ENCODE results near the gene SH2D2A. TPM values are rescaled to one million over a fixed set of nuclear protein-coding genes. Genes with fewer than 3 reads are reported as not detected.

Gene SH2D2A
- total RNA-seq, 2 experiments from 2014 or later = 233 to 237 TPM

GRCh38 chr1:156797212-156797871, 19.3 kb downstream of the SH2D2A start:
- CTCF ChIA-PET = interaction anchor here (0.8 to 8.8 kb wide), 8 partner anchors 10 to 94 kb away, joined by 3 to 79 read pairs (median 6); partner anchors contain the start of genes INSRR and NTRK1
- POLR2A ChIA-PET = no interaction called here

- CTCF ChIA-PET = interaction anchor here (0.8 to 8.8 kb wide), 6 partner anchors 11 to 94 kb away, joined by 3 to 79 read pairs (median 9); partner anchors contain the start of genes INSRR and NTRK1
- POLR2A ChIA-PET = no interaction called here
Observed at GRCh38 chr1:156796340-156797097, 20.1 kb downstream of the SH2D2A start.

GRCh38 chr1:156795787-156796186, 20.9 kb downstream of the SH2D2A start:
- ChIA-PET POLR2A (interaction anchor here (1.0 kb wide), 1 partner anchor 27 kb away, joined by 4 read pairs; no protein-coding TSS in a partner anchor), CTCF (interaction anchor here (1.0 to 8.8 kb wide), 6 partner anchors 12 to 95 kb away, joined by 3 to 79 read pairs (median 9); partner anchors contain the start of genes INSRR and NTRK1)

DNA sequence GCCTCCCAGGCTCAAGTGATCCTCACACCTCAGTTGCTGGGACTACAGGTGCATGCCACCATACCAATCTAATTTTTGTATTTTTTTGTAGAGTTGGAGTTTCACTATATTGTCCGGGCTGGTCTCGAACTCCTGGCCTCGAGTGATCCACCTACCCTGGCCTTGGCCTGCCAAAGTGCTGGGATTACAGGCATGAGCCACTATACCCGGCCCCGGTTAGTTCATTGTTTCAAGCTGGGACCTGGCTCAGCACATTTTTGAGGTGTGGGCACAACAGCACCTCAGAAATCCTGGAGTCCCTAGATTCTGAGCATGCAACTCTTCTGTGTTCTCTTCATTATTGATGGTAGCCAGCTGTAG, 21.3 kb downstream of the SH2D2A start:
- ChIA-PET POLR2A (interaction anchor here (0.7 to 1.0 kb wide), 2 partner anchors 13 to 27 kb away, joined by 4 to 19 read pairs; no protein-coding TSS in a partner anchor), CTCF (interaction anchor here (1.0 to 8.8 kb wide), 6 partner anchors 12 to 106 kb away, joined by 3 to 79 read pairs (median 7); partner anchors contain the start of genes INSRR and NTRK1)

- CTCF ChIA-PET = interaction anchor here (0.6 to 8.8 kb wide), 5 partner anchors 31 to 105 kb away, joined by 3 to 79 read pairs (median 3); partner anchors contain the start of genes INSRR and NTRK1
- POLR2A ChIA-PET = interaction anchor here (0.7 to 1.0 kb wide), 2 partner anchors 13 to 26 kb away, joined by 4 to 19 read pairs; no protein-coding TSS in a partner anchor
Observed at GRCh38 chr1:156794506-156795373, 21.9 kb downstream of the SH2D2A start.

DNA sequence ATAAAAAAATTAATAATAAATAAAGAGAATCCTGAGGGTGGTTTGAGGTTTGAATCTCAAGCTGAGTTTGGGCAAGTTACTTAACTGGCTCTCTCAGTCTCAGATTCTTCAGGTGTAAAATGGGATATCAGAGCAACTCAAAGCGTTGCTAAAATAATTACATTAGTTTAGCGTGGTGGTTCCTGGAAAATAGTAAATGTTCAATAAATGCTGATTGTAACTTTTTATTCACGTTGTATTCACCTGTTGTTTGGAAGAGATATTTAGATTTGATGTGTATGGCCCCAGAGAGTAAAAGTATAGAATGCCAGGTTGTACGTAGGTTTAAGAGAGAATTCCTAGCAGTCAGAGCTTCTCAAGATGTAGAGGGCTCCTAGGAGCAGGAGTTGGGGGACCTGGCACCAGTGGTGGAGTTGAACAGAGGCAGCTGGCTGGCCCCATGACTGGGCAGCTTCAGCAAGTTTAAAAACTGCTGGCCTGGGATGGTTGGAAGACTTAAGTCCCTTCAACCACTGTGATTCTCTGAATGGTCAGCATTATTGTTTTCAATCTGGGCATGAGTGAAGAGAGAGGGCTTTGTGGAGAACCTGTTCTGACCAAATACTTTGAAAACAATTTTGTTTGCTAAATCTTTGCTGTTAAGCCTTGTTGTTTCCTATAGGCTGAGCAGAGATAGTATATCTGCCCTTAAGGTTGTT, 26.9 kb downstream of the SH2D2A start:
- ChIA-PET CTCF (interaction anchor here (1.6 to 4.0 kb wide), 2 partner anchors 63 to 70 kb away, joined by 7 to 15 read pairs; partner anchors contain the start of gene NTRK1), POLR2A (no interaction called here)

DNA sequence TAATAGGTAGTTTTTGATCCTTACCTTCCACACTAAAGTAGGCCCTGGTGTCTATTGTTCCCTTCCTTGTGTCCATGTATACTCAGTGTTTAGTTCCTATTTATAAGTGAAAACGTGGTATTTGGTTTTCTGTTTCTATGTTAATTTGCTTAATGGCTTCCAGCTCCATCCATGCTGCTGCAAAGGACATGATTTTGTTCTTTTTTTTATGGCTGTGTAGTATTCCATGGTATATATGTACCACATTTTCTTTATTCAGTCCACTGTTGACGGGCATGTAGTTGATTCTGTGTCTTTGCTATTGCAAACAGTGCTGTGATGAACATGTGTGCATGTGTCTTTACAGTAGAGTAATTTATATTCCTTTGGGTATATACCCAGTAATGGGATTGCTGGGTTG, 28.5 kb downstream of the SH2D2A start:
- CTCF ChIA-PET = interaction anchor here (1.1 to 1.6 kb wide), 3 partner anchors 19 to 101 kb away, joined by 3 to 7 read pairs (median 3); no protein-coding TSS in a partner anchor

GRCh38 chr1:156786640-156787039, 30.0 kb downstream of the SH2D2A start:
- POLR2A ChIA-PET = no interaction called here
- CTCF ChIA-PET = interaction anchor here (0.5 kb wide), 1 partner anchor 22 kb away, joined by 3 read pairs; no protein-coding TSS in a partner anchor

More for the DNA sequence above, 28.5 kb downstream of the SH2D2A start:
- POLR2A ChIA-PET = no interaction called here

- CTCF ChIA-PET = interaction anchor here (0.8 to 1.9 kb wide), 4 partner anchors 14 to 105 kb away, joined by 3 to 6 read pairs (median 4); partner anchors contain the start of gene NTRK1
Observed at GRCh38 chr1:156785458-156785857, 31.2 kb downstream of the SH2D2A start.

GRCh38 chr1:156781585-156782186, 35.0 kb downstream of the SH2D2A start:
- ChIA-PET POLR2A (interaction anchor here (1.6 kb wide), 1 partner anchor 11 kb away, joined by 6 read pairs; no protein-coding TSS in a partner anchor), CTCF (interaction anchor here (1.0 to 2.6 kb wide), 3 partner anchors 9 to 78 kb away, joined by 3 to 7 read pairs (median 3); partner anchors contain the start of gene NTRK1)

More at GRCh38 chr1:156785458-156785857, 31.2 kb downstream of the SH2D2A start:
- POLR2A ChIA-PET = interaction anchor here (0.7 kb wide), 2 partner anchors 8 to 9 kb away, joined by 3 to 10 read pairs; no protein-coding TSS in a partner anchor

- ChIA-PET POLR2A (interaction anchor here (0.5 kb wide), 1 partner anchor 8 kb away, joined by 3 read pairs; no protein-coding TSS in a partner anchor), CTCF (interaction anchor here (0.9 to 2.2 kb wide), 2 partner anchors 13 to 82 kb away, joined by 5 to 7 read pairs; no protein-coding TSS in a partner anchor)
Observed at GRCh38 chr1:156777573-156777972, 39.1 kb downstream of the SH2D2A start.

DNA sequence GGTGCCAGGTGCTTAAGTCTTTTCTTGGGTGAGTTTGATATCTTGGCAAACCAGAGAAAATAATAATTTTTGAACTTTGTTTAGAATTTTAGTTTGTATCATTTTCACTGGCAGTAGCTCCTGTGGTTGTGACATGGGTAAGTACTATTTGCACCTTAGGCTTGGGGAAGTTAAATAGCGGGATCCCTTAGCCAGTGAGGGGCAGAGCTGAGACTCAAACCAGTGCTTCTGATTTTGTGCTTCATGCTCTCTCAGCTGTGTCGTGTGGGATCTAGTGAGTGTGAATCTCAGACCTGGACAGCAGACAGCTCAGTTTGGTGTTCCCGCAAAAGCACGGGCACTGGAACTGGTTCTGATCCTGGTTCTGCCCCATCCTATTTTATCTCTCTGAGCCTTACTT, 39.7 kb downstream of the SH2D2A start:
- CTCF ChIA-PET = interaction anchor here (0.9 to 2.2 kb wide), 2 partner anchors 14 to 83 kb away, joined by 5 to 7 read pairs; no protein-coding TSS in a partner anchor

DNA sequence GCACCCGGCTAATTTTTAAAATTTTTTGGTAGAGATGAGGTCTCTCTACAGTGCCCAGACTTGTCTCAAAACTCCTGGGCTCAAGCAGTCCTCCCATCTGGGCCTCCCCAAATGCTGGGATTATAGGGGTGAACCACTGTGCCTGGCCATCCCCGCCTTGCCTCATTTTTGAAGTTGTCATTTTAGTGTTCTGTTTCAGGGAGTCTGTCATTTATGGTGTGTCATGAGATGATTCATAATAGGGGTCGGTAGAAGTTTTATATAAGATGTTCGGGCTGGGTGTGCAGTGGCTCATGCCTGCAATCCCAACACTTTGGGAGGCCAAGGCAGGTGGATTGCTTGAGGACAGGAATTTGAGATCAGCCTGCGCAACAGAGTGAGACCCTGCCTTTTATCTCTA, 40.8 kb downstream of the SH2D2A start:
- POLR2A ChIA-PET = interaction anchor here (0.7 kb wide), 1 partner anchor 101 kb away, joined by 3 read pairs; no protein-coding TSS in a partner anchor

More for the DNA sequence above, 39.7 kb downstream of the SH2D2A start:
- POLR2A ChIA-PET = interaction anchor here (0.5 to 1.0 kb wide), 2 partner anchors 8 to 9 kb away, joined by 3 to 10 read pairs; no protein-coding TSS in a partner anchor

GRCh38 chr1:156773607-156774006, 43.0 kb downstream of the SH2D2A start:
- POLR2A ChIA-PET = no interaction called here
- CTCF ChIA-PET = interaction anchor here (1.1 to 1.4 kb wide), 2 partner anchors 84 to 87 kb away, joined by 3 to 5 read pairs; partner anchors contain the start of gene NTRK1

More for the DNA sequence above, 40.8 kb downstream of the SH2D2A start:
- CTCF ChIA-PET = interaction anchor here (0.9 kb wide), 1 partner anchor 42 kb away, joined by 3 read pairs; no protein-coding TSS in a partner anchor

GRCh38 chr1:156772728-156773497, 43.7 kb downstream of the SH2D2A start:
- POLR2A ChIA-PET = interaction anchor here (1.0 kb wide), 1 partner anchor 87 kb away, joined by 3 read pairs; no protein-coding TSS in a partner anchor
- CTCF ChIA-PET = interaction anchor here (0.5 to 1.4 kb wide), 4 partner anchors 10 to 87 kb away, joined by 3 to 5 read pairs (median 3); partner anchors contain the start of genes CRABP2 and NTRK1

DNA sequence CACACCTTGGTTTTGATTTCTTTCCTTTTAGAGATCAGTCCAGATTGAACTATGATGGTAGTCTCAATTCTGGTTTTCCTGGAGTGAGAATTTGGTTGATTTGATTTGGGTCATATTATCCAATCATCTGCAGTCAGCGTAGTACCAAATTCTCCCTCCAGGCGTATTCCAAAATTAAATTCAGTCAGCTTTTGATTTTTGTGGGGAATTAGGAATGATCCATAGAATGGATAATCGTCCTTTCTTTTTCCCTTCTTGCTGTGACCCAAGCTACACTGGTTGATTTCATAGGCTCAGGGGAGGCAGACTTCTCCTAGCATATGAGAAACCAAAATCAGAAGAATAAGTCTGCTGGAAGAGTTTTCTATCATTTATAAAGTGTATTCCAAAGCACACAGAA, 44.4 kb downstream of the SH2D2A start:
- ChIA-PET CTCF (interaction anchor here (1.2 to 1.8 kb wide), 3 partner anchors 46 to 83 kb away, joined by 3 to 5 read pairs (median 3); partner anchors contain the start of gene CRABP2), POLR2A (interaction anchor here (1.0 kb wide), 1 partner anchor 87 kb away, joined by 3 read pairs; no protein-coding TSS in a partner anchor)

All from activated CD8-positive, alpha-beta memory T cell treated with anti-CD3 and anti-CD28 coated beads for 36 hours (primary cell).